GM12891 (cell line): ENCODE data around the gene GBA3.

Experiments
- PAX5 ChIP-seq: IDR thresholded peaks from 2 replicates; pipeline ENCODE4 v1.6.1; 2011; ENCODE audit warnings: low read length, moderate library complexity, mild to moderate bottlenecking; ENCODE audit not compliant: insufficient read depth, severe bottlenecking
- POLR2A ChIP-seq: IDR thresholded peaks from 2 replicates; pipeline ENCODE4 v1.6.1; 2011; ENCODE audit warnings: low read depth, low read length, control low read depth
- POLR2AphosphoS5 ChIP-seq: IDR thresholded peaks from 2 replicates; pipeline ENCODE4 v1.6.1; 2011; ENCODE audit warnings: low read depth, low read length, control low read depth
- POU2F2 ChIP-seq: IDR thresholded peaks from 2 replicates; pipeline ENCODE4 v1.6.1; 2011; ENCODE audit warnings: low read depth, mild to moderate bottlenecking, control low read depth, low read length, moderate library complexity
- SPI1 ChIP-seq: IDR thresholded peaks from 2 replicates; pipeline ENCODE4 v1.6.1; 2011; ENCODE audit warnings: low read depth, low read length, control low read depth
- TAF1 ChIP-seq: IDR thresholded peaks from 2 replicates; pipeline ENCODE4 v1.6.1; 2011; ENCODE audit warnings: low read depth, low read length, control low read depth

GRCh38 chr4:22736912-22737311 is 44.2 kb downstream of the GBA3 start:
- TF ChIP-seq TAF1 (no peak), POLR2A (no peak), PAX5 (no peak), SPI1 (no peak), POLR2AphosphoS5 (no peak), POU2F2 (no peak)
